SK-N-SH (cell line): ENCODE measurements around the gene BAHCC1. TPM values are rescaled to one million over a fixed set of nuclear protein-coding genes. Genes with fewer than 3 reads are reported as not detected.

Source experiments
- CTCF ChIA-PET: fragments of 300-600, 350-600 bp; formaldehyde crosslinking; extraction: SDS; loops from one replicate; lab custom pipeline; 2021; lab: Yijun Ruan, JAX
- POLR2A ChIA-PET: fragments of 350-600 bp; sonication (Branson Sonifier 250); formaldehyde crosslinking; extraction: SDS; loops from one replicate; lab custom pipeline; 2020; ENCODE audit warnings: antibody characterized with exemption, inconsistent platforms; lab: Yijun Ruan, JAX
- DNase-seq: peaks from one replicate; pipeline ENCODE4 v3.0.0; 2012
- H2AFZ ChIP-seq: fragments of 200-600 bp; sonication (generic); 2 replicates; pipeline ENCODE4 v1.8.1; 2016; ENCODE audit warnings: antibody characterized with exemption, mild to moderate bottlenecking, low read depth
- H3F3A ChIP-seq: fragments of 200-600 bp; sonication (generic); replicated peaks from 2 replicates; pipeline ENCODE3; 2016; ENCODE audit warnings: antibody characterized with exemption, mild to moderate bottlenecking; ENCODE audit not compliant: insufficient read depth
- H3K27ac ChIP-seq, 2 experiments: fragments of 200-500 bp in 1 of 2; fragments of 200-600 bp in 1 of 2; sonication (Bioruptor generic) in 1 of 2; sonication (generic), shearing (Covaris generic) in 1 of 2; 2 replicates each; pipeline versions ENCODE4 v1.5.1 to v1.6.1; 2014 to 2016; ENCODE audit warnings: low read depth in 2 of 2, inconsistent platforms in 1 of 2, low read length in 1 of 2, mild to moderate bottlenecking in 1 of 2, mixed read lengths in 1 of 2
- H3K27me3 ChIP-seq: fragments of 200-600 bp; sonication (generic), shearing (Covaris generic); 2 replicates; pipeline ENCODE4 v1.6.1; 2016; ENCODE audit warnings: mixed run types; ENCODE audit not compliant: insufficient read depth
- H3K36me3 ChIP-seq, 2 experiments: fragments of 200-500 bp in 1 of 2; fragments of 200-600 bp in 1 of 2; sonication (Bioruptor generic) in 1 of 2; sonication (generic) in 1 of 2; replicated peaks in 1 of 2; 2 replicates each; pipeline versions ENCODE3 to v1.5.1; 2014 to 2016; ENCODE audit warnings: low read length in 1 of 2, mild to moderate bottlenecking in 1 of 2; ENCODE audit not compliant: insufficient read depth in 2 of 2, control insufficient read depth in 1 of 2
- H3K4me1 ChIP-seq, 2 experiments: fragments of 200-500 bp in 1 of 2; fragments of 200-600 bp in 1 of 2; sonication (Bioruptor generic) in 1 of 2; sonication (generic), shearing (Covaris generic) in 1 of 2; 2 replicates each; pipeline versions ENCODE4 v1.5.1 to v1.6.1; 2014 to 2016; ENCODE audit warnings: low read depth in 1 of 2, low read length in 1 of 2, mixed run types in 1 of 2; ENCODE audit not compliant: insufficient read depth in 2 of 2, control insufficient read depth in 1 of 2
- H3K4me2 ChIP-seq: fragments of 200-600 bp; sonication (generic), shearing (Covaris generic); 2 replicates; pipeline ENCODE4 v1.6.1; 2017; ENCODE audit warnings: mixed run types
- H3K4me3 ChIP-seq, 2 experiments: fragments of 200-500 bp in 1 of 2; fragments of 200-600 bp in 1 of 2; sonication (Bioruptor generic) in 1 of 2; sonication (generic), shearing (Covaris generic) in 1 of 2; 2 replicates each; pipeline versions ENCODE4 v1.5.1 to v1.8.1; 2014 to 2016; ENCODE audit warnings: low read depth in 2 of 2, inconsistent platforms in 1 of 2, low read length in 1 of 2, mild to moderate bottlenecking in 1 of 2, mixed read lengths in 1 of 2, moderate library complexity in 1 of 2
- H3K79me2 ChIP-seq: fragments of 200-600 bp; sonication (generic); 2 replicates; pipeline ENCODE4 v1.8.1; 2017; ENCODE audit warnings: mild to moderate bottlenecking; ENCODE audit not compliant: insufficient read depth
- H3K9ac ChIP-seq: fragments of 200-600 bp; sonication (generic); 2 replicates; pipeline ENCODE4 v1.6.1; 2017; ENCODE audit warnings: mixed run types
- H3K9me2 ChIP-seq: fragments of 200-600 bp; sonication (generic); 2 replicates; pipeline ENCODE4 v1.6.1; 2017; ENCODE audit warnings: mixed run types
- H3K9me3 ChIP-seq: fragments of 200-600 bp; sonication (generic); 2 replicates; pipeline ENCODE4 v1.6.1; 2017; ENCODE audit warnings: mixed run types, mild to moderate bottlenecking, moderate library complexity
- H4K20me1 ChIP-seq: fragments of 200-600 bp; sonication (generic); 2 replicates; pipeline ENCODE4 v1.6.1; 2017; ENCODE audit warnings: mild to moderate bottlenecking, mixed run types; ENCODE audit not compliant: insufficient read depth
- CTCF ChIP-seq: fragments of 200-600 bp; sonication (generic); IDR thresholded peaks from 2 replicates; pipeline ENCODE4 v1.6.1; 2017; ENCODE audit warnings: antibody characterized with exemption, mild to moderate bottlenecking, moderate library complexity
- ELF1 ChIP-seq: IDR thresholded peaks from 2 replicates; pipeline ENCODE4 v1.4.0; 2012
- EP300 ChIP-seq, 2 experiments: IDR thresholded peaks; 2 replicates each; pipeline versions ENCODE4 v1.4.0 to v1.6.1; 2012; ENCODE audit warnings: borderline replicate concordance in 1 of 2, low read depth in 1 of 2, low read length in 1 of 2
- EZH2phosphoT487 ChIP-seq: fragments of 200-600 bp; sonication (generic); IDR thresholded peaks from 2 replicates; pipeline ENCODE4 v1.6.1; 2017; ENCODE audit warnings: low read depth, mixed run types, mild to moderate bottlenecking, antibody characterized with exemption, moderate library complexity, borderline replicate concordance
- FOXM1 ChIP-seq: IDR thresholded peaks from 2 replicates; pipeline ENCODE4 v1.4.0; 2012; ENCODE audit warnings: low read depth, mild to moderate bottlenecking
- GABPA ChIP-seq: IDR thresholded peaks from 2 replicates; pipeline ENCODE4 v1.4.0; 2012; ENCODE audit warnings: low read depth, mild to moderate bottlenecking
- GATA2 ChIP-seq: sonication (generic); formaldehyde crosslinking; IDR thresholded peaks from 2 replicates; pipeline ENCODE4 v1.5.0; 2020; ENCODE audit warnings: mild to moderate bottlenecking, missing genetic modification reagents
- IRF3 ChIP-seq: fragments of 150-350 bp; IDR thresholded peaks from 2 replicates; pipeline ENCODE4 v1.6.1; 2016; ENCODE audit warnings: mild to moderate bottlenecking, low read depth, low read length
- MAX ChIP-seq: IDR thresholded peaks from 2 replicates; pipeline ENCODE4 v1.4.0; 2012; ENCODE audit warnings: low read depth
- NRF1 ChIP-seq: IDR thresholded peaks from 2 replicates; pipeline ENCODE4 v1.6.1; 2012; ENCODE audit warnings: low read depth, mild to moderate bottlenecking, low read length
- PBX3 ChIP-seq: IDR thresholded peaks from 2 replicates; pipeline ENCODE4; 2012
- RAD21 ChIP-seq: IDR thresholded peaks from 2 replicates; pipeline ENCODE4 v1.6.1; 2012; ENCODE audit warnings: mild to moderate bottlenecking, low read length
- SIN3A ChIP-seq: IDR thresholded peaks from 2 replicates; pipeline ENCODE4 v1.6.1; 2012; ENCODE audit warnings: low read depth, mild to moderate bottlenecking, low read length, moderate library complexity, borderline replicate concordance
- SMC3 ChIP-seq: IDR thresholded peaks from 2 replicates; pipeline ENCODE4 v1.6.1; 2012; ENCODE audit warnings: low read depth, low read length, improper control_type of control experiment
- USF2 ChIP-seq: fragments of 150-350 bp; IDR thresholded peaks from 2 replicates; pipeline ENCODE4 v1.6.1; 2017; ENCODE audit warnings: antibody characterized with exemption, low read length, low read depth, borderline replicate concordance
- ZBTB33 ChIP-seq: IDR thresholded peaks from 2 replicates; pipeline ENCODE4 v1.4.0; 2012; ENCODE audit warnings: low read depth, borderline replicate concordance
- WGBS: methylation state at CpG from one replicate; pipeline ENCODE4 v1.1.6; 2017; ENCODE audit warnings: low lambda C conversion rate; 5-methylcytosine and 5-hydroxymethylcytosine counted together
- polyA plus RNA-seq, 3 experiments: library from polyadenylated mRNA; depleted of rRNA; stranded (reverse); fragments of >200 nt; gene quantifications; 2 replicates each; pipeline ENCODE4 v1.2.3, GENCODE V29; 2012

The BAHCC1 gene
- polyA plus RNA-seq, 1 of the 3 experiments (the other 2 are of a cell fraction): 6.4 TPM

GRCh38 chr17:81458628-81459027, 63.4 kb downstream of the BAHCC1 start:
- ChIA-PET CTCF (interaction anchor here (1.4 to 5.1 kb wide), 3 partner anchors 14 to 206 kb away, joined by 4 to 46 read pairs (median 5); no protein-coding TSS in a partner anchor), POLR2A (no interaction called here)
- Histone ChIP-seq H3K27me3 (no peaks in the 10 kb centered on the region), H3K9me3 (no peaks in the 10 kb centered on the region), H3K4me1 (peaks cover 0 to 12% of the 10 kb centered on the region in 2 experiments; a peak in 1 of 4 replicates), H3K4me2 (no peak overlapping the region), H3K36me3 (no peaks in the 10 kb centered on the region), H3K4me3 (no peak overlapping the region), H3K27ac (no peak overlapping the region), H2AFZ (no peak overlapping the region), H3F3A (no peaks in the 10 kb centered on the region), H3K9ac (no peak overlapping the region), H3K79me2 (no peaks in the 10 kb centered on the region), H3K9me2 (no peaks in the 10 kb centered on the region), H4K20me1 (no peaks in the 10 kb centered on the region)
- TF ChIP-seq MAX (no peak), EZH2phosphoT487 (no peak), SMC3 (no peak), ZBTB33 (no peak), GATA2 (CRISPR knock-in tag) (no peak), CTCF (no peak), USF2 (no peak), ELF1 (no peak), GABPA (no peak), PBX3 (no peak), SIN3A (no peak), FOXM1 (no peak), IRF3 (no peak), RAD21 (no peak), NRF1 (no peak), EP300 (IDR thresholded peaks at IDR 0.05; ENCODE audit: borderline replicate concordance in 1 of 2, low read depth in 1 of 2, low read length in 1 of 2) (no peak)
- DNase-seq: no peak
- WGBS: 93% methylated on average over 20 of the region's 22 CpGs
